Hematopoietic multipotent progenitor cell (in vitro differentiated cells): ENCODE results near the gene MOB3B. TPM values are rescaled to one million over a fixed set of nuclear protein-coding genes. Genes with fewer than 3 reads are reported as not detected.
"Not testable (repeated sequence)": the region's sequence is repeated elsewhere in the genome, so short reads cannot be mapped to it uniquely, and the experiment has no call there.

Experiments used
- DNase-seq, 3 donors: peaks; one replicate each; pipeline ENCODE4 v3.0.0-alpha.2; 2011 to 2015; ENCODE audit warnings: low read depth in 2 of 3, low spot score in 2 of 3
- total RNA-seq: library from RNA; depleted of rRNA; stranded (reverse); fragments of >200 nt; gene quantifications from one replicate; pipeline ENCODE4 v1.2.3, GENCODE V29; 2012

MOB3B gene
- total RNA-seq, 1 donor: 0.54 TPM

DNA sequence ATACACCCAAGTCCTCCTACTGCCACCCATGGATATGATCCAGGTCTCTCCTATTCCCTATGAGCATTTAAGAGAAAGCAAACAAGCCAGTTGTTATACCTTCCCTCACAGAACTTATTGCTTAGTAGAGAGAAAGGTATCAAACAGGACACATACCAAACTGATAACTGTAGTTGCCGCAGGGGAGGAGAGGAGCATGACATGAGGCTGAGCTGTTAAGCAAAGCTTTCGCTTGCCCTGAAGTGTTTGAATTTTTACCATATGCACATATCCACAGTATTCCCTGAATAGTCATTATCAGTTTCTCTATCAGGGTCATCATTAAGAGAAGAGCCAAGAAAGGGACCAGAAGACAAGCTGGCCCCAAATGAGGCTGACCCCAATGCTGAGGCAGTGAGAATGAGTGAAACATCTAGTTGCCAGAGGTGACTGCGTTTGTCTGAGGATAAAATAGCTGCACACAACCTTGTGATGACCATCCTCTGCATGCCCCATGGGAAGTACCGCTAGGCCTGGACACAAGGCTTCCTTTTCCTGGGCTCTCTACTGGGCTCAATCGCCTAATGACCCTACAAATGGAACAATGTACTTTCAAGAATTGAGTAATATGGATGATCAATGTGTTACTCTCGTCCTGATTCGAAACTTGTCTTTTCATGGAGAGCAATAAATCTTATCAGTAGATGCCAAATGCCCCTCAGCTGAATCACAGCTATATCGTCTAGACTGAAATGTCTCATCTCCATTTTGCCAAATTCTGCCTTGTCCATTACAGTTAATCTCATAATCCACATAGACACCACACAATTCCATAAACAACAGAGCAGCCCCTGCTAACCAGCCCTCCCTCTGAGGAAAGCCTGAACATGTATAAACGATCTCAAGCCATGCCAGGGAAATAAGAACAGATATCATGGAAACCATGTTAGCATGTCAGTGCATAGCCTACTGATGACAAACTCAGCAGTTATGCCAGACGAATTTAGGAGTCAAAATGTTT is 9.8 kb downstream of the MOB3B start:
- DNase-seq: no peak

DNA sequence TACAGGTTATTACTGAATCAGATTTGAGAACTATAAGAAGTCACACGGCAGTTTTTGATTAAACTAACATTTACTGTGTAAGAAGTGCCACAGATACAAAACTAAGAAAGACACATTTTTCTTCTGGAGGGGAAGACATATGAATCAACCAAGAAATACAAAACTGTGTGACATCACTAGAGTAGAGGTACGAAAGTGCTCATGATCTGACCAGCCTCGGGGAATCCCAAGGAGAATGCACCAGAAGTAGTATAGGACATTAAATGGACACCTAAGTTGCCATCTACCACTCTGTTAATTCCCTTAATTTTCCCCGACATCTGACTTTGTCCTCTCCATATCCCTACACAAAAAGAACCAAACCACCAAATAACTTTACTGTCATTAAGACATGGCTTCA is 10.8 kb downstream of the MOB3B start:
- DNase-seq: no peak

DNA sequence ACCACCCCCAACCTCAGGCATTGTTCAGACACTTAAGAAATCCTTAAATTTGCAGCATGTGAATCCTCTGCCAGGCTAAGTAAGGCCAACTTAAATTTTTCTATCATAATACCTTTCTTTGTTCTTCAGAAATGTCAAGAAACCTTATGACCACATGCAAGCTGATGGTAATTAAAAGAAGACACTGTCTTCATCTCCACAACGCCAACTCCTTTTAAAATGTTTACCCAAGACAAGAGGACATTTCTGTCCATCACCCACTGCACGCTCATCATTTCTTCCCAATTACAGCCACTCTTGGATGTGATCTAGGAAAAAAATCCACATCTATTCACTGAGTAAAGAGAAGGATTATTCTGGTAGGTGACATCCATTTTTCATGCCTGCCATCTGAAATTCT is 11.6 kb downstream of the MOB3B start:
- no peak for DNase-seq

DNA sequence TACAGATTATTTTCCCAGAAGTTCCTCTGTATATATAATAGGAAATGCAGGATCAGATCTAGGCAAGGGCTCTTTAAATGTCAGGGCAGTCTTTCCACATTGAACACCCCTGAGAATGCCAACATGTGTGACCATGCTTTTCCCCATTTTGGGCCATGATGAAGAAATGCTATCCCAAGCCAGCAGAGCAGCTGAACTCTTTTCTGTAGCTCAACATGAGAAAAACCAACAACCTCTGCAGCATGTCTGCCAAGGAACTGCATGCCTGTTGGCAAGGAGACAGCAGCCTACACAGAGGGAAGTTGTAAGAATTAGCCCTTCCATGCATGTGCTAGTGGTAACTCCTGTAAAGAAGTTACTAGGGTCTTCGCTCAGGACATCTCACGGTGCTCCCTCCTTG is 15.1 kb downstream of the MOB3B start:
- no peak for DNase-seq

GRCh38 chr9:27511771-27512170 is 17.8 kb downstream of the MOB3B start:
- no peak for DNase-seq

DNA sequence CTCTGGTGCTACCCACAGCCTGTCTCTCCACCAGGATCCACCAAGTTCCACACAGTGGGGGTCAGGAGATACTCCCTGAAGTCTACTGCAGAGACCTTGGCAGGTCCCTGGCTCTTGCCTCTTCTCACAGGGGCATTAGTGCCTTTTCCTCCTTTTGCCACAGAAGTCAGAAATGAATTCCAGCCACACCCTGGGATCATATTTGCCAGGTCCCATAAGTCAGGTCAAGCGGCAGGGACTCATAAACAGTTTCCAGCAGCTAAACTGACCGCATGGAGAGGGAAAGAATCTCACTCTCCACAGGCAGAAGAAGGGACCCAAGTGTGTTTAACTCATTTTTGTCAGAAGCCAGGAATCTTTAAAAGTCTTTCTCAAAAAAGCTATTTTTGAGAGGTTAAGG is 18.8 kb downstream of the MOB3B start:
- DNase-seq: no peak

- no peak for DNase-seq
Measured at GRCh38 chr9:27506981-27507380, 22.6 kb downstream of the MOB3B start.

GRCh38 chr9:27505744-27506161 is 23.9 kb downstream of the MOB3B start:
- no peak for DNase-seq

GRCh38 chr9:27504259-27504658 is 25.4 kb downstream of the MOB3B start:
- DNase-seq: no peak

DNA sequence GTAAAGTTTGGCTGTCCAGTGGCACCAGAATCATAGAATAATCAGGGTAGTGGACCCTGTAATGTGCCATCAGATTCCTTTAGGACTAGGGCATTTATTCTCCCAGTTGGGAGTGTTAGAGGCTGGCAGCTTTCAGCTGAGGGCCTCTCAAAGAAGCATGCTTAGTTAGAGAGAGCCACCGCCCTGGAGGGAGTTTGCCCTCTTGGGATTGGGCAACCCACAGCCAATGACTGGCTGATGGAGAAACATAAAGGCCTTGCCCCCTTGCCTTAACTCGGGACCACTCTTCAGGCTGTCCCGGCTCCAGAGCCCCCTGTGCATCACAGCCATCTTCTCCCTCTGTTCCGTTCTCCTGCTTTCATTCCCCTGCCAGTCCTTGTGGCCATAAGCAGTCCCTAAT is 26.0 kb downstream of the MOB3B start:
- DNase-seq: no peak

- DNase-seq: not testable (repeated sequence)
Measured at GRCh38 chr9:27500902-27501301, 28.7 kb downstream of the MOB3B start.

DNA sequence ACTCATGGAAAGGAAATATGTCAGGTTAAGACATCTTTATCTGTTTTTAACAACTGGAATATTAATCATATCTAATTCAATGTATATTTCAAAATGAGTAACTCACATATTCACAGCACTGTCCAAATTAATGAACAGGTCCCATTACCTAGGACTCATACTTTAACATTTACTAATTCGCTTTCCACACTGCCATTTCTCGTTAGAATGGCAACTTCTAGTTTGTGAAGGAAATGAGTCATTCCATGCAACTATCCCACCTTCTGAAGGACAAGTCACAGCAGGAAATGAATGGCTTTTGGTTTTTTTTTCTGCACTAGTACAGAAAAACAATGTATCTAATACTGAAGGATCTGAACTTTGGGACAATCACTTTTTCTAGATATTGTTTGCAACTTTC is 30.2 kb downstream of the MOB3B start:
- DNase-seq: peak in 2 of 3 donors; percentile 33 to 39

GRCh38 chr9:27497883-27498417 is 31.7 kb downstream of the MOB3B start:
- DNase-seq: no peak

DNA sequence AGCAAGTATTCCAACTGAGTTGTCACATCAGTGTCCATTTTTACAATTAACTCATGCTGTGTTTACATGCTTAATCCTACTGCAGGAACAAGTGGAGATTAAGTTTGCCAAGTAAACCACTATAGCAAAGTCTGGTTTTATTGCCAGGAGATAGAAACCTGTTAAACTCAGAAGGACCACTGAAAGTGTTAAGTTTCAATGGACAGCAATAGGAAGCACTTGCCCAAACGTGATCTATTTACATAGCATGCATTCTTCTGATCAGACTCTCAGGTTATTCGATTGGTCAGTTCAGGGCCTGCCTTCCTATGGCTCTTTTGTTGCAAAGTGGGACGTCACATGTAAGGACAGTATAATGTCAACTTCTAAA is 33.5 kb downstream of the MOB3B start:
- no peak for DNase-seq

DNA sequence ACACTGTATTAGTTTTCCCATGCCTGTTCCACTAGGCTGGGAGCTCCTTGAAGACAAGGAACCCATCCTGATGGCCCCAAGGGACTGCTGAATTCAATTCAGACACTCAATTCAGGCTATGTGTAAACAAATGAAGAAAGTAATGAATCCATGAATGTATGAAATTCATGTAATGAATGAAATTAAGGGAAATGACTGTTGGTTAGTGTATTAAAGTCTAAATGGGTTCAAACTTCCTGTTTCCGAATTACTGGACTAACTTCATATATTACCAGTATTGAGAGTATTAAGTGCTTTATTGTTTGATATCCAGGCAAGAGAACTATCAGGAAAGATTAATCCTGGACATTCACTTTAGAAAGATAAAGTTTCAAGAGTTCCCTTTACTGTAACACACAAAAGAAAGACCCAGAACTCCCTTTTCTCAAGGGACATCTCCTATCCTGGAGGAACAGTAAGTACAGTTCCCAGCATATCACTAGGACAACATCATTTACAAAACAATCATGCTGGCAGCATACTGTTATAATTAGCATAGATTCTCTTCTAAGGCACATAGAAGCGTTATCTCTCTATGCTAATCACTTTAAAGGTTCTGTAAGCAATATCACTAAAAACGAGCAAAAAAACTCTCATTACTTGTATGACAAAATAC is 34.0 kb downstream of the MOB3B start:
- DNase-seq: no peak

- DNase-seq: peak in 1 of 3 donors; percentile 61
Measured at GRCh38 chr9:27491154-27491553, 38.5 kb downstream of the MOB3B start.

- peak in 1 of 3 donors; percentile 13 for DNase-seq
Measured at GRCh38 chr9:27489087-27489876, 40.3 kb downstream of the MOB3B start.

DNA sequence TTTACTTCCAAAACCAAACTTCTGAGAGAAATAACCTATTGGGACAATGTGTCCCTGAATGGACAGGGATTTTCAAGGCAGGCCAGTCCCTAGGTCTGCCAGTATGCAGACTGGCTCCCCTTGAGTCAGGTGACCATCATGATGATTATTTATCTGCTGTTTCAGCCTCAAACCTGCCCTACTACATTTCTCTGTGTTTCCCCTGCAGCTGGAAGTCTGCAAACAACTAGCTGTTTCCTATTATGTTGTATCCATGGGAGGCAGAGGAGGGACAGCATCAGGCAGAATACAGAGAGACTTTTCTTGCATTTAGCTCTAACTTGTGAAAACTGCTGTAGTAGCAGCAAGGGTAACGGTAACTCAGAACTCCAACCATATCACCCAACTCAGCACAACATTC is 41.7 kb downstream of the MOB3B start:
- DNase-seq: no peak

- no peak for DNase-seq
Measured at GRCh38 chr9:27487128-27487640, 42.4 kb downstream of the MOB3B start.

- no peak for DNase-seq
Measured at GRCh38 chr9:27485158-27485557, 44.5 kb downstream of the MOB3B start.

DNA sequence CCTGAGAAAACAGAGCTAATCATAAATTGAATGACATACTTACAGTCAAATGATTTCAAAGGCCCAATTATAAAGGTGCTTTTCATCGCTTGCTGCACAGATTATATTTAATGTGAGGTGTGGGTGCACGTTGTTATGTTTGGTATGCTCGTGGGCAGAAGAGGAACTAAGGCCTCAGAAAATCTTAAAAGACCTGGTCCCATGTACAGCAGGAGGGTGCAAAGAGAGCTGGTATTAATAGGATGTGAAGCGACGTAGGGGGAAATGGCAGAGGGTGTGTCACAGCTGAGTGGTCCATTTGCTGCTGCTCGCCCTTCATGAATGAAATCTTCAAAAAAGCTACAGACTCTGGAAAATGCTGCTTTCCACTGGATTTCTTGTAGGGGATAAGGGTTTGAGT is 46.0 kb downstream of the MOB3B start:
- DNase-seq: no peak
